ENCODE results near the gene C1orf74.

GRCh38 chr1:209827384-209828262 is 43.3 kb upstream of the C1orf74 start, which contains the start of gene UTP25:
- TF ChIP-seq, protein P1, sequence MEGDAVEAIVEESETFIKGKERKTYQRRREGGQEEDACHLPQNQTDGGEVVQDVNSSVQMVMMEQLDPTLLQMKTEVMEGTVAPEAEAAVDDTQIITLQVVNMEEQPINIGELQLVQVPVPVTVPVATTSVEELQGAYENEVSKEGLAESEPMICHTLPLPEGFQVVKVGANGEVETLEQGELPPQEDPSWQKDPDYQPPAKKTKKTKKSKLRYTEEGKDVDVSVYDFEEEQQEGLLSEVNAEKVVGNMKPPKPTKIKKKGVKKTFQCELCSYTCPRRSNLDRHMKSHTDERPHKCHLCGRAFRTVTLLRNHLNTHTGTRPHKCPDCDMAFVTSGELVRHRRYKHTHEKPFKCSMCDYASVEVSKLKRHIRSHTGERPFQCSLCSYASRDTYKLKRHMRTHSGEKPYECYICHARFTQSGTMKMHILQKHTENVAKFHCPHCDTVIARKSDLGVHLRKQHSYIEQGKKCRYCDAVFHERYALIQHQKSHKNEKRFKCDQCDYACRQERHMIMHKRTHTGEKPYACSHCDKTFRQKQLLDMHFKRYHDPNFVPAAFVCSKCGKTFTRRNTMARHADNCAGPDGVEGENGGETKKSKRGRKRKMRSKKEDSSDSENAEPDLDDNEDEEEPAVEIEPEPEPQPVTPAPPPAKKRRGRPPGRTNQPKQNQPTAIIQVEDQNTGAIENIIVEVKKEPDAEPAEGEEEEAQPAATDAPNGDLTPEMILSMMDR (IDR thresholded peaks at IDR 0.05; ENCODE audit: low read depth, low read length): peak; percentile 73
- TF ChIP-seq EZH2phosphoT487 (IDR thresholded peaks at IDR 0.05; ENCODE audit: low read depth): no peak
